HepG2 (cell line): ENCODE measurements around the gene KLHL36. TPM values are rescaled to one million over a fixed set of nuclear protein-coding genes. Genes with fewer than 3 reads are reported as not detected.
A peak's percentile ranks its signal among the peaks of the same experiment; 100 is the strongest.

ENCODE experiments used
- FOSL2 ChIP-seq: sonication (generic); formaldehyde crosslinking; IDR thresholded peaks from 2 replicates; pipeline ENCODE4 v1.4.0; 2020; ENCODE audit warnings: missing genetic modification reagents
- GATAD2A ChIP-seq: IDR thresholded peaks from 2 replicates; pipeline ENCODE4 v1.6.1; 2016
- IKZF1 ChIP-seq: fragments of 450-650 bp; IDR thresholded peaks from 2 replicates; pipeline ENCODE4 v1.7.1; 2016
- KIAA2018 ChIP-seq: sonication (generic); formaldehyde crosslinking; IDR thresholded peaks from 2 replicates; pipeline ENCODE4 v1.5.0; 2020; ENCODE audit warnings: mild to moderate bottlenecking, missing genetic modification reagents, borderline replicate concordance
- KMT2A ChIP-seq: sonication (generic); formaldehyde crosslinking; IDR thresholded peaks from 2 replicates; pipeline ENCODE4 v1.4.0; 2020; ENCODE audit warnings: missing genetic modification reagents
- NR2F1 ChIP-seq, 2 experiments: fragments of 450-650 bp in 1 of 2; formaldehyde crosslinking in 1 of 2; IDR thresholded peaks; 2 replicates each; pipeline versions ENCODE4 v1.5.0 to v1.6.1; 2016 to 2020; ENCODE audit warnings: mild to moderate bottlenecking in 1 of 2, missing compliant biosample characterization in 1 of 2, missing genetic modification reagents in 1 of 2, moderate library complexity in 1 of 2
- PHF8 ChIP-seq: sonication (generic); formaldehyde crosslinking; IDR thresholded peaks from 2 replicates; pipeline ENCODE4 v1.5.0; 2020; ENCODE audit warnings: missing genetic modification reagents
- RERE ChIP-seq: IDR thresholded peaks from 2 replicates; pipeline ENCODE4 v1.6.1; 2016; ENCODE audit warnings: low read depth, missing genetic modification reagents, missing compliant biosample characterization
- ZBTB43 ChIP-seq: sonication (generic); formaldehyde crosslinking; conservative IDR thresholded peaks from 2 replicates; pipeline ENCODE4 v1.4.0; 2020; ENCODE audit warnings: missing genetic modification reagents
- ZNF660 ChIP-seq: sonication (generic); formaldehyde crosslinking; IDR thresholded peaks from 2 replicates; pipeline ENCODE4 v1.5.1; 2020; ENCODE audit warnings: mild to moderate bottlenecking, low read depth, missing genetic modification reagents, borderline replicate concordance
- ZNF678 ChIP-seq: sonication (generic); formaldehyde crosslinking; IDR thresholded peaks from 2 replicates; pipeline ENCODE4 v1.4.0; 2020; ENCODE audit warnings: mild to moderate bottlenecking, missing genetic modification reagents
- ZSCAN30 ChIP-seq: sonication (generic); formaldehyde crosslinking; IDR thresholded peaks from 2 replicates; pipeline ENCODE4 v1.5.0; 2020; ENCODE audit warnings: mild to moderate bottlenecking, missing genetic modification reagents
- polyA plus RNA-seq, 8 experiments: library from polyadenylated mRNA; depleted of rRNA in 3 of 8; stranded (reverse) in 7 of 8; unstranded in 1 of 8; fragments of >200 nt; fragmentation: Illumina TruSeq in 4 of 8; extraction: Trizol in 4 of 8; gene quantifications; 2 replicates each; pipeline versions ENCODE4 v1.2.1 to v1.2.3, GENCODE V29; 2011 to 2016; ENCODE audit warnings: low read depth in 4 of 8, missing spikeins in 1 of 8, mixed read lengths in 1 of 8; ENCODE audit not compliant: insufficient read depth in 1 of 8
- total RNA-seq, 5 experiments: library from RNA; depleted of rRNA; stranded (reverse); fragments of >200 nt; fragmentation: Illumina TruSeq; extraction: Trizol; gene quantifications; 2 replicates each; pipeline ENCODE4 v1.2.3, GENCODE V29; 2016; ENCODE audit warnings: low read depth in 1 of 5
- TF ChIP-seq, protein P1 (sequence below): fragments of 450-650 bp; IDR thresholded peaks from 2 replicates; pipeline ENCODE4 v1.6.1; 2017

Gene KLHL36
- total and polyA plus RNA-seq, 2 of the 13 experiments (the other 11 are each of a cell fraction or from before 2014, with no cell fraction given), result 24.3 to 26.0 TPM

GRCh38 chr16:84699147-84699711, 50.9 kb downstream of the KLHL36 start (continued):
- TF ChIP-seq RERE (CRISPR knock-in tag) (no peak; the same call in 1 of the 2 replicates), KIAA2018 (CRISPR knock-in tag) (no peak), IKZF1 (no peak), ZNF660 (CRISPR knock-in tag) (no peak), FOSL2 (CRISPR knock-in tag) (no peak), GATAD2A (CRISPR knock-in tag) (no peak), ZBTB43 (CRISPR knock-in tag) (peak; percentile 91), ZSCAN30 (CRISPR knock-in tag) (no peak), NR2F1 (CRISPR knock-in tag; IDR thresholded peaks at IDR 0.05) (peak in 1 of 2 experiments; percentile 13; a peak in 1 of 4 replicates), KMT2A (no peak), PHF8 (no peak), ZNF678 (CRISPR knock-in tag) (peak; percentile 45; the same call in 1 of the 2 replicates)
- TF ChIP-seq, protein P1, sequence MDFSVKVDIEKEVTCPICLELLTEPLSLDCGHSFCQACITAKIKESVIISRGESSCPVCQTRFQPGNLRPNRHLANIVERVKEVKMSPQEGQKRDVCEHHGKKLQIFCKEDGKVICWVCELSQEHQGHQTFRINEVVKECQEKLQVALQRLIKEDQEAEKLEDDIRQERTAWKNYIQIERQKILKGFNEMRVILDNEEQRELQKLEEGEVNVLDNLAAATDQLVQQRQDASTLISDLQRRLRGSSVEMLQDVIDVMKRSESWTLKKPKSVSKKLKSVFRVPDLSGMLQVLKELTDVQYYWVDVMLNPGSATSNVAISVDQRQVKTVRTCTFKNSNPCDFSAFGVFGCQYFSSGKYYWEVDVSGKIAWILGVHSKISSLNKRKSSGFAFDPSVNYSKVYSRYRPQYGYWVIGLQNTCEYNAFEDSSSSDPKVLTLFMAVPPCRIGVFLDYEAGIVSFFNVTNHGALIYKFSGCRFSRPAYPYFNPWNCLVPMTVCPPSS, result no peak
